K562 (cell line): ENCODE measurements around the gene ARL10. TPM values are rescaled to one million over a fixed set of nuclear protein-coding genes. Genes with fewer than 3 reads are reported as not detected.

Experiments used
- E2F6 ChIP-seq, 2 experiments: IDR thresholded peaks; 2 replicates each; pipeline ENCODE4 v1.6.1; 2011; ENCODE audit warnings: borderline replicate concordance in 1 of 2, control low read depth in 1 of 2, low read depth in 1 of 2, low read length in 1 of 2, mild to moderate bottlenecking in 1 of 2, mixed read lengths in 1 of 2, moderate library complexity in 1 of 2; ENCODE audit not compliant: insufficient read depth in 1 of 2, insufficient read length in 1 of 2, poor library complexity in 1 of 2, severe bottlenecking in 1 of 2; ENCODE audit errors: extremely low read depth in 1 of 2
- FOXJ3 ChIP-seq: sonication (generic); formaldehyde crosslinking; IDR thresholded peaks from 2 replicates; pipeline ENCODE4 v1.4.0; 2020; ENCODE audit warnings: mild to moderate bottlenecking, missing genetic modification reagents
- FOXO4 ChIP-seq: fragments of 450-650 bp; formaldehyde crosslinking; IDR thresholded peaks from 2 replicates; pipeline ENCODE4 v1.4.0; 2020; ENCODE audit warnings: mild to moderate bottlenecking, moderate library complexity
- HDAC2 ChIP-seq: fragments of 450-650 bp; IDR thresholded peaks from 2 replicates; pipeline ENCODE4 v1.6.1; 2016; ENCODE audit warnings: mild to moderate bottlenecking
- MAX ChIP-seq: sonication (generic); formaldehyde crosslinking; IDR thresholded peaks from 2 replicates; pipeline ENCODE4 v1.9.0; 2022; ENCODE audit warnings: mild to moderate bottlenecking, missing genetic modification reagents
- MCM3 ChIP-seq: fragments of 450-650 bp; IDR thresholded peaks from 2 replicates; pipeline ENCODE4 v1.6.1; 2016
- MIER1 ChIP-seq: fragments of 450-650 bp; IDR thresholded peaks from 2 replicates; pipeline ENCODE4 v1.6.1; 2016; ENCODE audit warnings: antibody characterized with exemption, mild to moderate bottlenecking, low read depth
- NR2F6 ChIP-seq: fragments of 450-650 bp; formaldehyde crosslinking; IDR thresholded peaks from 2 replicates; pipeline ENCODE4 v1.4.0; 2020; ENCODE audit warnings: mild to moderate bottlenecking
- POU5F1 ChIP-seq: fragments of 150-350 bp; IDR thresholded peaks from 2 replicates; pipeline ENCODE4 v1.6.1; 2014; ENCODE audit warnings: borderline replicate concordance, low read length, low read depth, mild to moderate bottlenecking; ENCODE audit not compliant: partially characterized antibody
- RREB1 ChIP-seq: fragments of 250-450 bp; sonication (Bioruptor Pico); IDR thresholded peaks from 2 replicates; pipeline ENCODE4 v1.4.0; 2020
- VEZF1 ChIP-seq: fragments of 200-800 bp; sonication (Bioruptor generic); IDR thresholded peaks from 2 replicates; pipeline ENCODE4 v1.6.1; 2017; ENCODE audit warnings: missing genetic modification characterization, missing compliant biosample characterization
- ZC3H8 ChIP-seq: fragments of 450-650 bp; IDR thresholded peaks from 2 replicates; pipeline ENCODE4 v1.6.1; 2017
- ZFP1 ChIP-seq: fragments of 450-650 bp; formaldehyde crosslinking; IDR thresholded peaks from 2 replicates; pipeline ENCODE4 v1.4.0; 2020; ENCODE audit warnings: mild to moderate bottlenecking, mixed read lengths
- ZNF212 ChIP-seq: fragments of 450-650 bp; formaldehyde crosslinking; IDR thresholded peaks from 2 replicates; pipeline ENCODE4 v1.4.0; 2020; ENCODE audit warnings: mild to moderate bottlenecking
- polyA plus RNA-seq, 8 experiments: library from polyadenylated mRNA; depleted of rRNA in 4 of 8; stranded (reverse) in 5 of 8; unstranded in 3 of 8; fragments of >200 nt; fragmentation: Nextera tagmentation in 2 of 8; fragmentation: Illumina TruSeq in 1 of 8; extraction: Ambion mirVana in 2 of 8; extraction: Trizol in 1 of 8; gene quantifications; 2 replicates each; pipeline versions ENCODE4 v1.2.1 to v1.2.3, GENCODE V29; 2011 to 2014; ENCODE audit warnings: inconsistent platforms in 1 of 8, missing spikeins in 1 of 8
- total RNA-seq, 7 experiments: library from RNA; depleted of rRNA in 6 of 7; stranded (reverse); fragments of >200 nt in 6 of 7; fragmentation: Illumina TruSeq in 2 of 7; extraction: Trizol in 2 of 7; gene quantifications; 2 replicates each; pipeline versions ENCODE4 v1.2.1 to v1.2.3, GENCODE V29; 2011 to 2021; ENCODE audit warnings: low replicate concordance in 1 of 7

Gene ARL10
- total and polyA plus RNA-seq, 9 of the 15 experiments (the other 6 are each of a cell fraction or from before 2014, with no cell fraction given) = under 0.01 to 0.40 (median 0.34) TPM; not detected in 3

- TF ChIP-seq RREB1 = peak; percentile 83; the same call in 1 of the 2 replicates
- TF ChIP-seq ZNF212 = no peak
- no peak for TF ChIP-seq POU5F1
- TF ChIP-seq ZFP1 (CRISPR knock-in tag) = no peak
- peak; percentile 96 to 97 for TF ChIP-seq E2F6 (IDR thresholded peaks at IDR 0.05; ENCODE audit: borderline replicate concordance in 1 of 2, extremely low read depth in 1 of 2, insufficient read depth in 1 of 2, insufficient read length in 1 of 2, low read depth in 1 of 2, low read length in 1 of 2, poor library complexity in 1 of 2, severe bottlenecking in 1 of 2)
- no peak; the same call in 1 of the 2 replicates for TF ChIP-seq FOXO4
- TF ChIP-seq NR2F6 (CRISPR knock-in tag) = no peak
- peak; percentile 78 for TF ChIP-seq VEZF1 (CRISPR knock-in tag)
- peak; percentile 71 for TF ChIP-seq MAX
- TF ChIP-seq MIER1 = no peak
- TF ChIP-seq HDAC2 = no peak
- TF ChIP-seq ZC3H8 = no peak
- no peak for TF ChIP-seq FOXJ3 (CRISPR knock-in tag)
- no peak for TF ChIP-seq MCM3
Observed at GRCh38 chr5:176415952-176416924, 51.0 kb downstream of the ARL10 start, which contains the start of gene CLTB (continued).
